ENCODE data around the gene DHDDS. TPM values are rescaled to one million over a fixed set of nuclear protein-coding genes. Genes with fewer than 3 reads are reported as not detected.
"Not testable (repeated sequence)": the region's sequence is repeated elsewhere in the genome, so short reads cannot be mapped to it uniquely, and the experiment has no call there.

Gene DHDDS, protein sequence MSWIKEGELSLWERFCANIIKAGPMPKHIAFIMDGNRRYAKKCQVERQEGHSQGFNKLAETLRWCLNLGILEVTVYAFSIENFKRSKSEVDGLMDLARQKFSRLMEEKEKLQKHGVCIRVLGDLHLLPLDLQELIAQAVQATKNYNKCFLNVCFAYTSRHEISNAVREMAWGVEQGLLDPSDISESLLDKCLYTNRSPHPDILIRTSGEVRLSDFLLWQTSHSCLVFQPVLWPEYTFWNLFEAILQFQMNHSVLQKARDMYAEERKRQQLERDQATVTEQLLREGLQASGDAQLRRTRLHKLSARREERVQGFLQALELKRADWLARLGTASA
- 21.2 and 27.4 TPM in 2 replicates for total RNA-seq

DNA sequence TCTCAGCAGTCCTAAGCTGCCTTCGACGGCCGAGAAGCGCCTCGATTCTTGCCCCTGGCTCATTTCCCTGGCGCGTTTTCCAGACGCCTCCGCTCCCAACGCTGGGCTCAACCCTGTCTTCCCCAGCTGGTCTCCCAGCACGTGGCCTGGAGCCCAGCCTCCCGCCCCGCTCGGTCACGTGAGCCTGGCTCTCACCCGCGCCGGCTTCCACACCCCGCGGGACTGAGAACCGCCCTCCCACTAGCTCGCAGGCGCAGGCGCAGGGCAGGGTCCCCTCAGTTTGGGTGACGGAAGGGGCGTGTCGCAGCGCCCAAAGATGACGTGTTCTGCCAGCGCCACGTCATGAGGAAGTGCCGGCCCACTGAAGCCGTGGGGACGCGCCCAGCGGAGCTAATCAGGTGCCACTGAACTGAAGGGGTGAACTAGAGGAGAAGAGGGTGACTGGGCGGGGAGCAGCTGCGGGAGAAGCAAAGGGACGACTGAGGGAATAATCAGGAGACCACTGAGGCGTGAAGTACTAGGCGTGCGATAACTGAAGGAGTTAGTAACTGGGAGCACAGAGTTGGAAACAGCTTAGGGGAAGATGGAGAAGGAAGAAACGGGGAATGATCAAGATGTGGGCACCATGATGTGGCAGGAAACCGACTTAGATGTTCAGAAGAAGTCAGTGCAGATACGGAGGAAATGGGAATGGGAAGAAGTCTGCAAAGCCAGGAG lies at the start of gene DHDDS:
Gene DHDDS (plus strand): TSS at position 343 of the 717 bp plus-strand sequence. CDS start 625 bp downstream, outside the sequence.
- DNase-seq (ENCODE audit: low read depth in 2 of 2) = peak; percentile 91 to 98

- no peak for DNase-seq (ENCODE audit: low read depth in 2 of 2)
Observed at GRCh38 chr1:26384076-26384475, 48.0 kb upstream of the DHDDS start.

DNA sequence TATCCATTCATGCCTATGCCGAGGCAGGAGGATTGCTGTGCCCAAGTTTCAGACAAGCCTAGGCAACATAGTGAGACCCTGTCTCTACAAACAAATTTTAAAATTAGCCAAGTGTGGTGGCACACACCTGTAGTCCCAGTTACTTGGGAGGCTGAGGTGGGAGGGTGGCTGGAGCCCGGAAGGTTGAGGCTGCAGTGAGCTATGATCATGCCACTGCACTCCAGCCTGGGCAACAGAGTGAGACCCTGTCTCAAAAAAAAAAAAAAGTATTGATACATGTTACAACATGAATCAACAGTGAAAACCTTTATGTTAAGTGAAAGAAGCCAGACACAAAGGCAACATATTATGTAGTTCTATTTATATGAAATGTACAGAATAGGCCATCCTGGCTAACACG lies 47.1 kb upstream of the DHDDS start:
- DNase-seq (ENCODE audit: low read depth in 2 of 2) = not testable (repeated sequence)

DNA sequence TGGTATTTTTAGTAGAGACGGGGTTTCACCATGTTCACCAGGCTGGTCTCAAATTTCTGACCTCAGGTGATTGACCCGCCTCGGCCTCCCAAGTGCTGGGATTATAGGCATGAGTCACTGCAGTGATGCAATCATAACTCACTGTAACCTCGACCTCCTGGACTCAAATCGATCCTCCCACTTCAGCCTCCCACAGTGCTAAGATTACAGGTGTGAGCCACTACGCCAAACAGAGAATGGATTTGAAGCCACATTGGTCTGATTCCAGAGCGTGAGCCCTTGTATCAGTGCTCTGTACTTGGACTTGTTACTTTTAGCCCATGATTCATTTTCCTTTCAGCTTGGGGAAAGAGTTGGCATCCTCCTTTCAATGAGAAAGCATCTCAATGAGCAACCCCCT lies 44.7 kb upstream of the DHDDS start:
- no peak for DNase-seq (ENCODE audit: low read depth in 2 of 2)

DNA sequence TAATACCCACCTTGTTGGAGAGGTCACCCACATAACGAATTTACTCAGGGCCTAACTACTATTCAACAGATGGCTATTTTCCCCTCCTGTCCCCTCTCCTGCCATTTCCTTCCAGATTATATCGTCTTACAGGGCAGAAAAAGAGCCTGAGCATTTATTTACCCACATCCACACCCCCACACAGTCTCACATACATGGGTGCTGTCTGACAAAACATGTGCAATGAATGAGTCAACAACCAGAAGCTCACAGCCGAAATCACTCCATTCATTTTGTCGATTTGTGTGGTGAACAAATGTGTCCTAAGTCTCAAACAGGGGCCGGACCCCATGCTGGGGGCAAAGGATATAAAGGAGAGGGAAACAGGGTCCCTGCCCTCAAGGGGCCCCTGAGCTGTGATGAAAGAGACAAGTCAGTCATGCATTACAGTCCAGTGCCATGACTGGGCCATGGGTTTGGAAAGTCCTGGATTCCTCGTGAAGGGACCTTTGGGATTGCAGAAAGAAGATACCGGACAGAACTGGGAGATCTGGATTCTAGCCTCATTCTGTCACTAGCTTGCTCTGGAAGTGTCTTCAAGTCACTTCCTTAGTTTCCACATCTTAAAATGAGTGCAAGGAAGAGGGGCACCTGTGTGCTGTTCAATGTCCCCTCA lies 43.2 kb upstream of the DHDDS start:
- DNase-seq (ENCODE audit: low read depth in 2 of 2) = no peak

DNA sequence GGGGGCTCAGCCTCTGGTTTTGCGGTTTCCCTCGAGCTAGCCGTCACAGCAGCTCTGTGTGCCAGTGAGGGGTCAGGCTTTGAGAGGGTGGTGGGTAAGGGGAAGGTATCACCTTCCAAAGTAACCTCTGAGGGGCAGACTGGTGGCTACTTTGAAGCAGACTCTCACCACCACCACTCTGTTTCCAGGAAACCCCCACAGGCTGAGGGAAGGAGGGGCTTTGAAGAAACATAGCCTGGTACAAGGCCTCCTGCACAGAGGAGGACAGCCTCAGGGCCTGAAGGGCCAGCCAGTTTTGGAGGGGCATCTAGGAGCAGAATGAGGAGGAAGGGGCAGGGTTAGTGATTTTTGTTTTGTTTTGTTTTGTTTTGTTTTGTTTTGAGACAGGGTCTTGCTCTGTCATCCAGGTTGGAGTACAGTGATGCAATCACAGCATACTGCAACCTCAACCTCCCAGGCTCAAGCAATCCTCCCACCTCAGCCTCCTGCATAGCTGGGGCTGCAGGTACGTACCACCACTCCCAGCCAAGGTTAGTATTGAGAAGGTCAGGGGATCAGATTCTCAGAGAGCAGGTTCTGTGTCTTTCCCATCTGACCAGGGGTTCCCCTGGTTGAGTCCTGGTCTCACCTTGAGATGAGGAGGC lies 42.4 kb upstream of the DHDDS start:
- DNase-seq (ENCODE audit: low read depth in 2 of 2) = no peak

GRCh38 chr1:26391450-26391849 lies 40.7 kb upstream of the DHDDS start:
- DNase-seq (ENCODE audit: low read depth in 2 of 2) = peak; percentile 29 to 60

DNA sequence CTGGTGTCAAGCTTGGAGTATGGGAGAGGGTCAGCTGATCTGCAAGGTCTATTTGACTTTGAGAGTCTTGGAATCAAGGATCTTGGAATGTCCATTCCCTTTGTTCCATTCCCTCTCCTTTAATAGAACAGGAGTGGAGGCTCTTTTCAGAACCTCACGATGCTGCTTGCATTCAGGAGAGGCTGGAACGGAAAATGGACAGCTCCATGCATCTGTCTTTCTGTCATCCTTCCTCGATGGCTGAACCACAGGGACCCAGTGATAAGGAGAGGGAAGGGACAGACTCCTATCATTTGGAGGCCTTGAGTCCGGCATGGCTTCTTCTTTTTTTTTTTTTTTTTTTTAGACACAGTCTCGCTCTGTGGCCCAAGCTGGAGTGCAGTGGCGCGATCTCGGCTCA lies 36.4 kb upstream of the DHDDS start:
- DNase-seq (ENCODE audit: low read depth in 2 of 2) = no peak

DNA sequence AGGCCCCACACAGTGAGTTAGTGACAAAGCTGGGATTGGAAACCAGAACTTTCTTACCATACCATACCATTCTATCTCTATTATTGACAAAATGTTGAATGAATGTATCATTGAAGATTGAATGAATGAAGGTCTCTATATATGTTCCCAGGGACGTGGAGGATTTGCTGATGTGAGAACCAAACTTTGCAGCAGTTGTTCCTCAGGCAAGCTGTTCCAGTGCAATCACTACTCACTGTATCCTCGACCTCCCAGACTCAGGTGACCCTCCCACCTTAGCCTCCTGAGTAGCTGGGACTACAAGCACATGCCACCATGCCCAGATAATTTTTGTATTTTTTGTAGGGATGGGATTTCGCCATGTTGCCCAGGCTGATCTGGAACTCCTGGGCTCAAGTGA lies 33.1 kb upstream of the DHDDS start:
- DNase-seq (ENCODE audit: low read depth in 2 of 2) = no peak

GRCh38 chr1:26401891-26402290 lies 30.2 kb upstream of the DHDDS start:
- no peak for DNase-seq (ENCODE audit: low read depth in 2 of 2)

GRCh38 chr1:26403656-26404055 lies 28.5 kb upstream of the DHDDS start:
- no peak for DNase-seq (ENCODE audit: low read depth in 2 of 2)

- no peak for DNase-seq (ENCODE audit: low read depth in 2 of 2)
Observed at GRCh38 chr1:26404641-26405040, 27.5 kb upstream of the DHDDS start.

GRCh38 chr1:26405281-26405915 lies 26.7 kb upstream of the DHDDS start:
- DNase-seq (ENCODE audit: low read depth in 2 of 2) = no peak

GRCh38 chr1:26408604-26409003 lies 23.5 kb upstream of the DHDDS start:
- DNase-seq (ENCODE audit: low read depth in 2 of 2) = peak; percentile 40 to 72

GRCh38 chr1:26409191-26409807 lies 22.8 kb upstream of the DHDDS start:
- no peak for DNase-seq (ENCODE audit: low read depth in 2 of 2)

- no peak for DNase-seq (ENCODE audit: low read depth in 2 of 2)
Observed at GRCh38 chr1:26410706-26411623, 21.2 kb upstream of the DHDDS start, which contains the start of gene LIN28A. Gene LIN28A, plus strand, starts transcription at chr1:26410817. Its CDS starts 75 bp downstream, at chr1:26410892.

- no peak for DNase-seq (ENCODE audit: low read depth in 2 of 2)
Observed at GRCh38 chr1:26411624-26412074, 20.5 kb upstream of the DHDDS start.

GRCh38 chr1:26412180-26412840 lies 19.8 kb upstream of the DHDDS start:
- DNase-seq (ENCODE audit: low read depth in 2 of 2) = no peak

DNA sequence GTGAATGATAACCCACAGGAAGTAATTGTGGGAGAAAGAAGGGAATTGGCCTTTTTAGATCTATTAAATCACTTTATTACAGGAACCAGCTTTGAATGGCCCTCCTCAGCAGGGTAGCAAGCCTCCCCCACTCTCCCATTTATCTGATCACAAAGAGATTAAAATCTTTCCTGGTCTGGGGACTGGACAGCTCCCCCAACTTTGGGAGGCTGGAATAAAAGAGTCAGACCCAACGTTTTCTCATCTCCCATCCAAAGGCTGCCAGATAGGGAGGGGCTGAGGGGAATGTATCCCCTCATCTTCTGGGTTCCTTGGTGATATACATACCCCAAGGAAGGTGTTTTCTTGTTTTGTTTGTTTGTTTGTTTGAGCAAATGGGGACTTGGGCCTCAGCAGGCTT lies 19.1 kb upstream of the DHDDS start:
- no peak for DNase-seq (ENCODE audit: low read depth in 2 of 2)
